Suprapubic skin (tissue), 4 donors: Measurements from ENCODE around the gene NCSTN.

Experiments used
- CTCF ChIP-seq, 2 donors: fragments of 200-600 bp in 1 of 2; fragments of 450-650 bp in 1 of 2; sonication (generic) in 1 of 2; IDR thresholded peaks; one replicate each; pipeline ENCODE4 v1.5.1; 2016 to 2019; ENCODE audit warnings: antibody characterized with exemption in 2 of 2, mild to moderate bottlenecking in 1 of 2, moderate library complexity in 1 of 2
- EP300 ChIP-seq: sonication (generic); formaldehyde crosslinking; IDR thresholded peaks from one replicate; pipeline ENCODE4 v1.6.1; 2017; ENCODE audit warnings: antibody characterized with exemption
- POLR2A ChIP-seq, 2 donors: fragments of 450-650 bp; IDR thresholded peaks; one replicate each; pipeline ENCODE4 v1.6.1; 2017; ENCODE audit warnings: antibody characterized with exemption in 2 of 2, mild to moderate bottlenecking in 2 of 2, moderate library complexity in 2 of 2
- POLR2AphosphoS5 ChIP-seq, 3 donors: sonication (generic); formaldehyde crosslinking; IDR thresholded peaks; one replicate each; pipeline ENCODE4 v1.6.1; 2017; ENCODE audit warnings: antibody characterized with exemption in 3 of 3

DNA sequence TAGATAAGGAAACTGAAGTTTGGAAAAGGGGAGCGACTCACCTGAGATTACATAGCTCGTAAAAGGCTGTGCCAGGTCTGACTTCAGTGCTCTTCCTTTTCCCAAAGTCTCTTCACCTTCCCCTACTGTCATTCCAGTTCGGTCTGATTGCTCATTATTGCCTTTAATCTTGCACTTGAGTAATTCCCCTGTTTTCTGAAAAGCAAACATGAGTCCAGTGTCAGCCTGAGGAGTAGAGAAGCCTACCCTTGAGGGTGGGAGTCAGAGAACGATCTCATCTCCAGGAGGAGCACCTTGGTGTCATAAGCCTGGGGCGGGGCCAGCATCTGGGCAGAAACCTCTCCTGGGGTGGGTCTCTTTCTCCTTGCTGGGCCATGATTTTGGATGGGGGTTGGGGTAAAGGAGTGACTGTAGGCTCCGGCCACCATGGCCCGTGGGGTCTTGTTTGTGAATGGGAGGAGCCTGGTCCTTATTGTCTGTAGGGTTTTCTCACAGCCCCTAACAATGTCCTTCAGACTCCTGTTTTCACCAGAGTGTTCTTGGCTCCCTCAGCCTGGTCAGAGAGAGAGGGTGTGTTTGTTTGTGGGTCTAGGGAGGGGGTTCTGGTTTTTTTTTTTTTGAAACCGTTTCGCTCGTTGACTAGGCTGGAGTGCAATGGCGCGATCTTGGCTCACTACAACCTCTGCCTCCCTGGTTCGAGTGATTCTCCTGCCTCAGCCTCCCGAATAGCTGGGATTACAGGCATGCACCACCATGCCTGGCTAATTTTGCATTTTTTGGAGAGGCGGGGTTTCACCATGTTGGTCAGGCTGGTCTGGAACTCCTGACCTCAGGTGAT lies 63.2 kb downstream of the NCSTN start:
- TF ChIP-seq POLR2A (IDR thresholded peaks at IDR 0.05) (no peak), CTCF (IDR thresholded peaks at IDR 0.05) (no peak), EP300 (no peak), POLR2AphosphoS5 (IDR thresholded peaks at IDR 0.05) (no peak)
